ENCODE data around the gene CCDC190.

DNA sequence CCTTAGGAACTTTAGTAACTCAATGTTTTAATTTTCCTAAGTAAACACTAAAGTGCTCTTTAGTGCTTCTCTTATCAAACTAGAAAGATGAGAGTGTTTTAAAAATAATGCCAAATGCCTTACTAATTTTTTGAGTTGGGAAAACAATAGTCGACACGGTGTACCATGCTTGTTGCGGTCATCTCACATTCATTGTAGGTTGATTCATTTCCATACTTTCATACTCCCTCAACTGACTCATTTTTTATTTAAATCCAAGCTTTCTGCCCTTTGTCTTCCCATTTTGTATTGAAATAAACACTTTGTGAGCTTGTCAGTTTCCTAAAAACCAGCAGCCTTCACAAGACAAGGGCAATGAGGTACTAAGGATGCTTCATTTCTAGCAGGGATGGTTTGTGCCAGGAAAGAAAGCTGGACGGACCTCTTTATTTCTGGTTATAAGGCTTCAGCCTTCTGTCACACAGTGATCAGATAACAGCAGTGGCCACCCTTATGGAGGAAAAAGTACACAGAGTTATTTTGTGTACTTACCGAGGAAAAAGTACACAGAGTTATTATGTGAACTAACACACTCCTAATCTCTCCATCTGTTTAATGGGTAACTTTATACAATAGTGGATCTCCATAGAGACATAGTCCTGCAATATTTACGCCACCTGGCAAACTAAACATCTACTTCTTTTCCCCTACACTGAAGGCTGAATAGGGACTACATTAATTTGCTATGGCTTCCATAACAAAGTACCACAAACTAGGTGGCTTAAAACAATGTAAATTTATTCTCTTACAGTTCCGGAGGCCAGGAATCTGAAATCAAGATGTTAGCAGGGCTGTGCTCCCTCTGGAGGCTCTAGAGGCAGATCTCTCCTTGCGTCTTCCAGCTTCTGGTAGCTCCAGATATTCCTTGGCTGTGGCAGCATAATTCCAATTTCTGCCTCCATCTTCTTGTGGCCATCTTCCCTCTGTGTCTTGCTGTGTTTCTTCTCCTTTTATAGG lies 13.0 kb upstream of the CCDC190 start:
- no peak for TF ChIP-seq POLR2A (IDR thresholded peaks at IDR 0.05)
- no peak for TF ChIP-seq CTCF (IDR thresholded peaks at IDR 0.05)
